SJCRH30 (cell line): Measurements from ENCODE around the gene BMP7. TPM values are rescaled to one million over a fixed set of nuclear protein-coding genes. Genes with fewer than 3 reads are reported as not detected.
"Not testable (repeated sequence)": the region's sequence is repeated elsewhere in the genome, so short reads cannot be mapped to it uniquely, and the experiment has no call there.

ENCODE experiments used
- DNase-seq, 2 experiments: peaks; one replicate each; pipeline ENCODE4 v3.0.0-alpha.2; 2015 to 2020
- H3K27ac ChIP-seq: fragments of 250-450 bp; sonication (Bioruptor Pico); 2 replicates; pipeline ENCODE4 v1.5.1; 2020; ENCODE audit warnings: mild to moderate bottlenecking, moderate library complexity
- H3K27me3 ChIP-seq: fragments of 250-450 bp; sonication (Bioruptor Pico); 2 replicates; pipeline ENCODE4 v1.5.1; 2020; ENCODE audit warnings: mild to moderate bottlenecking, moderate library complexity
- H3K36me3 ChIP-seq: fragments of 250-450 bp; sonication (Bioruptor Pico); 2 replicates; pipeline ENCODE4 v1.5.1; 2020; ENCODE audit warnings: mild to moderate bottlenecking, moderate library complexity
- H3K4me1 ChIP-seq: fragments of 250-450 bp; sonication (Bioruptor Pico); 2 replicates; pipeline ENCODE4 v1.5.1; 2020; ENCODE audit warnings: mild to moderate bottlenecking, moderate library complexity
- H3K4me3 ChIP-seq: fragments of 250-450 bp; sonication (Bioruptor Pico); 2 replicates; pipeline ENCODE4 v1.5.1; 2020; ENCODE audit warnings: mild to moderate bottlenecking, moderate library complexity
- H3K9me3 ChIP-seq: fragments of 250-450 bp; sonication (Bioruptor Pico); replicated peaks from 2 replicates; pipeline ENCODE4 v1.5.1; 2020; ENCODE audit warnings: mild to moderate bottlenecking, moderate library complexity
- total RNA-seq: library from RNA; depleted of rRNA; stranded (reverse); fragments of >200 nt; shearing (Covaris generic); gene quantifications from 2 replicates; pipeline ENCODE4 v1.2.3, GENCODE V29; 2014

Gene BMP7
- total RNA-seq, 1 experiment from 2014 or later: 15.6 TPM

- Histone ChIP-seq H3K36me3 (peaks cover 5% of the 10 kb centered on the region; the same call in 1 of the 2 replicates), H3K27ac (peak overlapping the region; percentile 18; the same call in 1 of the 2 replicates), H3K9me3 (no peaks in the 10 kb centered on the region), H3K4me3 (no peak overlapping the region), H3K4me1 (peaks cover 35% of the 10 kb centered on the region), H3K27me3 (no peaks in the 10 kb centered on the region)
- peak in 1 of 2 experiments; percentile 77 for DNase-seq
Observed at GRCh38 chr20:57200882-57201695, 65.4 kb downstream of the BMP7 start.

GRCh38 chr20:57199656-57200405 lies 66.6 kb downstream of the BMP7 start:
- Histone ChIP-seq H3K4me3 (no peak overlapping the region), H3K4me1 (peaks cover 47% of the 10 kb centered on the region)

GRCh38 chr20:57198132-57199072 lies 68.0 kb downstream of the BMP7 start:
- H3K4me3 ChIP-seq: no peak overlapping the region
- no peaks in the 10 kb centered on the region for H3K36me3 ChIP-seq
- H3K9me3 ChIP-seq: no peaks in the 10 kb centered on the region
- H3K27me3 ChIP-seq: no peaks in the 10 kb centered on the region
- no peak overlapping the region; the same call in 1 of the 2 replicates for H3K27ac ChIP-seq
- H3K4me1 ChIP-seq: peaks cover 55% of the 10 kb centered on the region
- DNase-seq: peak; percentile 88 to 90

More at GRCh38 chr20:57199656-57200405, 66.6 kb downstream of the BMP7 start:
- DNase-seq: no peak
- H3K9me3 ChIP-seq: no peaks in the 10 kb centered on the region
- no peaks in the 10 kb centered on the region for H3K36me3 ChIP-seq
- H3K27me3 ChIP-seq: no peaks in the 10 kb centered on the region
- no peak overlapping the region for H3K27ac ChIP-seq

- Histone ChIP-seq H3K4me1 (peaks cover 55% of the 10 kb centered on the region), H3K4me3 (no peak overlapping the region), H3K9me3 (no peaks in the 10 kb centered on the region), H3K27me3 (no peaks in the 10 kb centered on the region), H3K27ac (no peak overlapping the region), H3K36me3 (no peaks in the 10 kb centered on the region)
- peak in 1 of 2 experiments; percentile 52 for DNase-seq
Observed at GRCh38 chr20:57197352-57198131, 68.9 kb downstream of the BMP7 start.

- Histone ChIP-seq H3K9me3 (no peaks in the 10 kb centered on the region), H3K4me1 (peaks cover 45% of the 10 kb centered on the region), H3K4me3 (no peak overlapping the region), H3K36me3 (no peaks in the 10 kb centered on the region), H3K27me3 (no peaks in the 10 kb centered on the region), H3K27ac (peak overlapping the region; percentile 79)
- DNase-seq: peak; percentile 98 to 99
Observed at GRCh38 chr20:57195469-57196100, 70.9 kb downstream of the BMP7 start.

GRCh38 chr20:57195023-57195422 lies 71.4 kb downstream of the BMP7 start:
- peak in 1 of 2 experiments; percentile 71 for DNase-seq
- Histone ChIP-seq H3K4me1 (peaks cover 45% of the 10 kb centered on the region), H3K9me3 (no peaks in the 10 kb centered on the region), H3K27me3 (no peaks in the 10 kb centered on the region), H3K27ac (peak overlapping the region; percentile 79), H3K4me3 (no peak overlapping the region), H3K36me3 (no peaks in the 10 kb centered on the region)

GRCh38 chr20:57194154-57194553 lies 72.3 kb downstream of the BMP7 start:
- H3K36me3 ChIP-seq: no peaks in the 10 kb centered on the region
- DNase-seq: no peak
- H3K9me3 ChIP-seq: no peaks in the 10 kb centered on the region
- peaks cover 45% of the 10 kb centered on the region for H3K4me1 ChIP-seq
- no peak overlapping the region for H3K4me3 ChIP-seq
- no peak overlapping the region; the same call in 1 of the 2 replicates for H3K27ac ChIP-seq
- H3K27me3 ChIP-seq: no peaks in the 10 kb centered on the region

GRCh38 chr20:57193094-57193493 lies 73.3 kb downstream of the BMP7 start:
- Histone ChIP-seq H3K36me3 (no peaks in the 10 kb centered on the region), H3K4me1 (peaks cover 45% of the 10 kb centered on the region), H3K27ac (no peak overlapping the region), H3K27me3 (no peaks in the 10 kb centered on the region), H3K4me3 (no peak overlapping the region), H3K9me3 (no peaks in the 10 kb centered on the region)
- DNase-seq: no peak

- Histone ChIP-seq H3K27ac (no peak overlapping the region), H3K4me1 (peaks cover 37% of the 10 kb centered on the region), H3K9me3 (no peaks in the 10 kb centered on the region), H3K4me3 (no peak overlapping the region), H3K27me3 (no peaks in the 10 kb centered on the region), H3K36me3 (no peaks in the 10 kb centered on the region)
- DNase-seq: no peak
Observed at GRCh38 chr20:57192311-57192710, 74.1 kb downstream of the BMP7 start.

- H3K4me3 ChIP-seq, H3K36me3 ChIP-seq, H3K27ac ChIP-seq, DNase-seq, H3K9me3 ChIP-seq, H3K27me3 ChIP-seq: not testable (repeated sequence)
- peaks cover 32% of the 10 kb centered on the region for H3K4me1 ChIP-seq
Observed at GRCh38 chr20:57191265-57191638, 75.2 kb downstream of the BMP7 start.

GRCh38 chr20:57190536-57191264 lies 75.7 kb downstream of the BMP7 start:
- no peak overlapping the region for H3K27ac ChIP-seq
- peaks cover 26% of the 10 kb centered on the region for H3K4me1 ChIP-seq
- no peak overlapping the region for H3K4me3 ChIP-seq
- no peaks in the 10 kb centered on the region for H3K9me3 ChIP-seq
- H3K36me3 ChIP-seq: no peaks in the 10 kb centered on the region
- DNase-seq: no peak
- H3K27me3 ChIP-seq: no peaks in the 10 kb centered on the region

- Histone ChIP-seq H3K36me3 (no peaks in the 10 kb centered on the region), H3K4me1 (peaks cover 18% of the 10 kb centered on the region)
- no peak for DNase-seq
Observed at GRCh38 chr20:57189713-57190112, 76.7 kb downstream of the BMP7 start.

GRCh38 chr20:57188576-57189079 lies 77.8 kb downstream of the BMP7 start:
- Histone ChIP-seq H3K9me3 (no peaks in the 10 kb centered on the region), H3K36me3 (no peaks in the 10 kb centered on the region), H3K4me3 (no peak overlapping the region), H3K27ac (no peak overlapping the region), H3K4me1 (peaks cover 10% of the 10 kb centered on the region; the same call in 1 of the 2 replicates), H3K27me3 (no peaks in the 10 kb centered on the region)
- peak; percentile 73 to 80 for DNase-seq

More at GRCh38 chr20:57189713-57190112, 76.7 kb downstream of the BMP7 start:
- H3K27me3 ChIP-seq: no peaks in the 10 kb centered on the region
- H3K4me3 ChIP-seq: no peak overlapping the region
- no peak overlapping the region for H3K27ac ChIP-seq
- H3K9me3 ChIP-seq: no peaks in the 10 kb centered on the region
